CD14-positive monocyte (primary cell): ENCODE results near the gene SOS1. TPM values are rescaled to one million over a fixed set of nuclear protein-coding genes. Genes with fewer than 3 reads are reported as not detected.
A peak's percentile ranks its signal among the peaks of the same experiment; 100 is the strongest.

Source experiments
- DNase-seq, 3 donors: peaks; one replicate each; pipeline ENCODE4 v3.0.0-alpha.2; 2011 to 2022
- H2AFZ ChIP-seq: 2 replicates; pipeline ENCODE4 v1.6.0; 2012; ENCODE audit warnings: mild to moderate bottlenecking, low read depth, low read length, inconsistent platforms; ENCODE audit not compliant: insufficient read depth, poor library complexity, severe bottlenecking
- H3K27ac ChIP-seq, 2 donors: 1 replicate in 1 of 2; 2 replicates in 1 of 2; pipeline ENCODE4 v1.5.1; 2012 to 2013; ENCODE audit warnings: low read length in 2 of 2, control low read depth in 1 of 2, inconsistent platforms in 1 of 2, low read depth in 1 of 2, mild to moderate bottlenecking in 1 of 2
- H3K27me3 ChIP-seq, 2 donors: one replicate each; pipeline versions ENCODE4 v1.6.0 to v1.6.1; 2011 to 2013; ENCODE audit warnings: low read length in 2 of 2; ENCODE audit not compliant: control insufficient read depth in 2 of 2, insufficient read depth in 2 of 2
- H3K36me3 ChIP-seq, 2 donors: replicated peaks in 1 of 2; 1 replicate in 1 of 2; 2 replicates in 1 of 2; pipeline versions ENCODE4 v1.5.1 to v1.6.1; 2012 to 2013; ENCODE audit warnings: low read length in 2 of 2, control low read depth in 1 of 2, inconsistent platforms in 1 of 2, mild to moderate bottlenecking in 1 of 2; ENCODE audit not compliant: insufficient read depth in 2 of 2, control insufficient read depth in 1 of 2
- H3K4me1 ChIP-seq, 2 donors: 1 replicate in 1 of 2; 2 replicates in 1 of 2; pipeline versions ENCODE4 v1.5.1 to v1.6.1; 2012 to 2013; ENCODE audit warnings: low read length in 2 of 2, control low read depth in 1 of 2, inconsistent platforms in 1 of 2, mild to moderate bottlenecking in 1 of 2, moderate library complexity in 1 of 2; ENCODE audit not compliant: insufficient read depth in 2 of 2, control insufficient read depth in 1 of 2
- H3K4me2 ChIP-seq: replicated peaks from 2 replicates; pipeline ENCODE3; 2012; ENCODE audit warnings: low read length, moderate library complexity, mild to moderate bottlenecking; ENCODE audit not compliant: poor library complexity, severe bottlenecking; ENCODE audit errors: extremely low read depth
- H3K4me3 ChIP-seq, 3 experiments: fragments of 200-600 bp in 1 of 3; sonication (generic) in 1 of 3; replicated peaks in 1 of 3; 1 replicate in 2 of 3; 2 replicates in 1 of 3; pipeline ENCODE4 v1.5.1; 2011 to 2013; ENCODE audit warnings: low read length in 3 of 3, mild to moderate bottlenecking in 3 of 3, control low read depth in 2 of 3, low read depth in 2 of 3, inconsistent platforms in 1 of 3, moderate library complexity in 1 of 3
- H3K79me2 ChIP-seq: 2 replicates; pipeline ENCODE4 v1.6.0; 2012; ENCODE audit warnings: mild to moderate bottlenecking, control low read depth, inconsistent platforms, low read length, moderate library complexity; ENCODE audit not compliant: insufficient read depth
- H3K9ac ChIP-seq: 2 replicates; pipeline ENCODE4 v1.6.0; 2017; ENCODE audit warnings: low read length, mild to moderate bottlenecking; ENCODE audit not compliant: insufficient read depth, poor library complexity, severe bottlenecking
- H3K9me3 ChIP-seq, 2 donors: replicated peaks in 1 of 2; 1 replicate in 1 of 2; 2 replicates in 1 of 2; pipeline versions ENCODE4 v1.5.1 to v1.6.1; 2012 to 2013; ENCODE audit warnings: low read length in 2 of 2, control low read depth in 1 of 2; ENCODE audit not compliant: control insufficient read depth in 1 of 2, insufficient read depth in 1 of 2
- H4K20me1 ChIP-seq: 2 replicates; pipeline ENCODE4 v1.6.0; 2012; ENCODE audit warnings: mild to moderate bottlenecking, low read length, control low read depth, moderate library complexity; ENCODE audit not compliant: insufficient read depth
- H3K27ac Mint-ChIP-seq, 7 donors: one replicate each; pipeline ENCODE4 v1.8.0; 2020; ENCODE audit warnings: mild to moderate bottlenecking in 7 of 7, mixed read lengths in 7 of 7, moderate library complexity in 6 of 7, inconsistent platforms in 2 of 7
- H3K27me3 Mint-ChIP-seq, 3 donors: one replicate each; pipeline ENCODE4 v1.8.0; 2021 to 2022; ENCODE audit warnings: low read depth in 3 of 3, mild to moderate bottlenecking in 3 of 3, mixed read lengths in 3 of 3, moderate library complexity in 3 of 3, inconsistent platforms in 1 of 3
- H3K36me3 Mint-ChIP-seq, 2 donors: one replicate each; pipeline ENCODE4 v1.8.0; 2020; ENCODE audit warnings: mixed read lengths in 2 of 2, inconsistent platforms in 1 of 2, mild to moderate bottlenecking in 1 of 2
- H3K4me1 Mint-ChIP-seq: one replicate; pipeline ENCODE4 v1.8.0; 2020; ENCODE audit warnings: mild to moderate bottlenecking, mixed read lengths
- H3K4me3 Mint-ChIP-seq, 2 donors: one replicate each; pipeline ENCODE4 v1.8.0; 2020; ENCODE audit warnings: mild to moderate bottlenecking in 2 of 2, mixed read lengths in 2 of 2, moderate library complexity in 1 of 2
- H3K9me3 Mint-ChIP-seq, 7 donors: one replicate each; pipeline ENCODE4 v1.8.0; 2020 to 2022; ENCODE audit warnings: mixed read lengths in 7 of 7, mild to moderate bottlenecking in 6 of 7, moderate library complexity in 6 of 7, inconsistent platforms in 2 of 7
- CTCF ChIP-seq: fragments of 200-600 bp; IDR thresholded peaks from one replicate; pipeline ENCODE4 v1.8.0; 2022; ENCODE audit warnings: antibody characterized with exemption, mild to moderate bottlenecking
- WGBS: methylation state at CpG from one replicate; pipeline ENCODE4 v1.1.5; 2013; ENCODE audit warnings: missing lambda C conversion rate; ENCODE audit not compliant: insufficient coverage; 5-methylcytosine and 5-hydroxymethylcytosine counted together
- intact Hi-C, 2 donors: fragments of 100-400 bp; cut with micrococcal nuclease; formaldehyde crosslinking; loops; one replicate each; pipeline versions ENCODE4 v1.15.0 to v1.15.1; 2023
- polyA plus RNA-seq, 3 donors: library from polyadenylated mRNA; depleted of rRNA in 1 of 3; unstranded in 2 of 3; stranded (reverse) in 1 of 3; fragments of 300-500 nt in 2 of 3; fragments of >200 nt in 1 of 3; fragmentation: Illumina TruSeq in 2 of 3; gene quantifications; 1 replicate in 2 of 3; 2 replicates in 1 of 3; pipeline ENCODE4 v1.2.3, GENCODE V29; 2012 to 2021

The SOS1 gene
- polyA plus RNA-seq, 3 donors = 5.3 to 15.6 (median 7.7) TPM

- Histone ChIP-seq H3K9ac (no peak overlapping the region), H3K4me1 (peaks cover 12 to 15% of the 10 kb centered on the region in 2 donors), H3K79me2 (no peaks in the 10 kb centered on the region), H3K27me3 (peaks cover 0 to 11% of the 10 kb centered on the region in 2 donors), H3K27ac (no peak overlapping the region), H3K9me3 (no peaks in the 10 kb centered on the region), H3K4me3 (peak overlapping the region in 1 of 3 experiments; percentile 67), H3K36me3 (no peaks in the 10 kb centered on the region), H3K4me2 (peak overlapping the region; percentile 66), H2AFZ (peak overlapping the region; percentile 78), H4K20me1 (no peaks in the 10 kb centered on the region)
- H3K27ac Mint-ChIP-seq = no peak overlapping the region
- peaks cover 3 to 31% (median 20%) of the 10 kb centered on the region in 3 donors for H3K27me3 Mint-ChIP-seq
- DNase-seq = no peak
- H3K36me3 Mint-ChIP-seq = peaks cover 0 to 2% of the 10 kb centered on the region in 2 donors
- no peak for TF ChIP-seq CTCF
- H3K9me3 Mint-ChIP-seq = peaks cover 0 to 4% (median 2%) of the 10 kb centered on the region in 7 donors
- peaks cover 8% of the 10 kb centered on the region for H3K4me1 Mint-ChIP-seq
- WGBS = 64% methylated on average over 27 of the region's 34 CpGs
- intact Hi-C loops = no loop called here
- peak overlapping the region; percentile 64 to 70 for H3K4me3 Mint-ChIP-seq
These were observed 160.1 kb downstream of the SOS1 start for GRCh38 chr2:38960609-38961320.

- Mint-ChIP-seq H3K4me3 (peak overlapping the region; percentile 74 to 84), H3K4me1 (peaks cover 8% of the 10 kb centered on the region), H3K27ac (no peak overlapping the region), H3K27me3 (peaks cover 3 to 31% (median 20%) of the 10 kb centered on the region in 3 donors), H3K9me3 (peaks cover 0 to 4% (median 2%) of the 10 kb centered on the region in 7 donors), H3K36me3 (peaks cover 0 to 2% of the 10 kb centered on the region in 2 donors)
- Histone ChIP-seq H4K20me1 (no peaks in the 10 kb centered on the region), H3K4me3 (peak overlapping the region; percentile 14 to 67 (median 25)), H3K36me3 (no peaks in the 10 kb centered on the region), H3K27me3 (peaks cover 0 to 11% of the 10 kb centered on the region in 2 donors), H3K4me2 (peak overlapping the region; percentile 66), H3K9ac (peak overlapping the region; percentile 41), H3K4me1 (peaks cover 12 to 15% of the 10 kb centered on the region in 2 donors), H3K79me2 (no peaks in the 10 kb centered on the region), H3K9me3 (no peaks in the 10 kb centered on the region), H2AFZ (peak overlapping the region; percentile 91), H3K27ac (no peak overlapping the region)
- intact Hi-C loops = no loop called here
- TF ChIP-seq CTCF = peak; percentile 17
- 11% methylated on average over 77 of the region's 97 CpGs for WGBS
- peak; percentile 82 to 87 (median 87) for DNase-seq
These were observed 160.8 kb downstream of the SOS1 start for GRCh38 chr2:38959938-38960608.
